Upper lobe of right lung (tissue), 1 donor: Measurements from ENCODE around the gene ZMIZ2. TPM values are rescaled to one million over a fixed set of nuclear protein-coding genes. Genes with fewer than 3 reads are reported as not detected.
"Not testable (repeated sequence)": the region's sequence is repeated elsewhere in the genome, so short reads cannot be mapped to it uniquely, and the experiment has no call there.

ENCODE experiments used
- ATAC-seq: fragments of 200-7000 bp; cut with Tn5 transposase; one replicate; pipeline ENCODE4 v1.9.1; 2020; ENCODE audit warnings: mild to moderate bottlenecking, moderate library complexity
- DNase-seq: peaks from one replicate; pipeline ENCODE4 v3.0.0-alpha.2; 2020
- H3K27ac ChIP-seq: fragments of 200-600 bp; one replicate; pipeline ENCODE4 v1.8.0; 2022
- H3K27me3 ChIP-seq: fragments of 200-600 bp; one replicate; pipeline ENCODE4 v1.8.0; 2022; ENCODE audit warnings: mild to moderate bottlenecking
- H3K36me3 ChIP-seq: fragments of 200-600 bp; one replicate; pipeline ENCODE4 v1.8.0; 2022
- H3K4me1 ChIP-seq: fragments of 200-600 bp; one replicate; pipeline ENCODE4 v1.8.0; 2022
- H3K4me3 ChIP-seq: fragments of 200-600 bp; one replicate; pipeline ENCODE4 v1.8.0; 2022; ENCODE audit warnings: mild to moderate bottlenecking
- H3K9me3 ChIP-seq: fragments of 200-600 bp; one replicate; pipeline ENCODE4 v1.8.0; 2022
- CTCF ChIP-seq: fragments of 200-600 bp; IDR thresholded peaks from one replicate; pipeline ENCODE4 v1.8.0; 2022; ENCODE audit warnings: antibody characterized with exemption
- intact Hi-C: fragments of 100-400 bp; cut with DNase I; formaldehyde crosslinking; loops from one replicate; pipeline ENCODE4 v1.11.0; 2022
- long read RNA-seq: library from polyadenylated mRNA; unstranded; transcript quantifications from one replicate; pipeline ENCODE4 v2.0.0, GENCODE V29; 2021
- total RNA-seq: library from RNA; stranded (reverse); fragmentation: NEBNext Ultra II Directional; extraction: Animal tissue kit (Norgen Biotek cat#: 25700); gene quantifications from one replicate; pipeline ENCODE4 v1.2.1, GENCODE V29; 2021
- donor health status: DM: no; HTN: yes; CAD: no; lungs with severe emphysema.

Gene ZMIZ2
- 95.4 TPM for total RNA-seq
- long read RNA-seq, full-length matches to known transcripts, result 3 of 60 reads
- long read RNA-seq, partial matches to known transcripts, result 34 of 60 reads
- long read RNA-seq, other reads (novel, unspliced or antisense), result 23 of 60 reads

DNA sequence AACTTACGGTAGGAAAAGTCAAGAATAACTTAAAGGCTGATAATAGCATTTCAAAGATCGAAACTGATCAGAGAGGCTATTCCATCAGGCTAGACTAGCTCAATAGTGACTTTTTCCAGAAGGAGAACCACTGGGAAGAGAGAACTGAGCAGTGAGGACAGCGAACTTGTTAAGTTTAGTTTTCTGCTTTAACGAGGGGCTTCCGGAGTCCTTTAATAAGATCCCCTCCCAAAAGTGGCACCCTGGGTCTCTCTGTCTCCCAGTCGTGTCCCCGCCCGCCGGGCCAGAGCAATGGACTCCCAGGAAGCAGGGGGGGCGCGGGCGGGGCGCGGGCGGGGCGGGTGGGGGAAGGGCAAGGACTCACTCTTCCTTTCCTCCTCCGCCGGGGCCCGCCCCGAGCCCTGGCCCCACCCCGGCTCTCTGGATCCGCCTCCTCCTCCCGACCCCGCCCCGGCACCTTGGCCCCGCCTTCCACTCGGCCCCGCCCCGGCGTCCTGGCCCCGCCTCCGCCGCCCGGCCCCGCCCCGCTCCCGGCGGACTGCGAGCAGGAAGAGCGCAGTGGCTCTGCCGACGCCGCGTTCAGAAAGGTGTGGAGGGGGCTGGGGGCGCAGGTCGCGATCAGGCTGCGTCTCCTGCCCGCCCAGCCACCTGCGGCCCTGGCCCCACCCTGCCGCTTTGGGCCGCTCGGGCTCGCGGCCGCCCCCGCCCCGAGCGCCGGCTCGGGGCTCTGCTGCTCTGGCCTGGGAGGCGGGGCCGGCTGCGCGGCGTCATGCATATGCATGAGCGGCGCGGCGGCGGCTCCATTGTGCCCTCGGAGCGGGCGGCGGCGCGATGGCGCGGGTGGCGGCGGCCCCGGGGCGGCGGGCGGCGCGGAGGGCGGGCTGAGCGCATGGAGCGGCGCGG lies at the start of gene ZMIZ2:
Gene ZMIZ2, plus strand, starts transcription at position 803 of the 903 bp plus-strand sequence. CDS start 7,403 bp downstream, outside the sequence.
- peak; percentile 99 for ATAC-seq
- Histone ChIP-seq H3K27ac (peak within 1 kb of the TSS; percentile 96), H3K4me3 (peak within 1 kb of the TSS; percentile 78), H3K9me3 (no peaks in the 10 kb centered on the region), H3K4me1 (peaks cover 22% of the 10 kb centered on the region), H3K27me3 (no peaks in the 10 kb centered on the region), H3K36me3 (no peaks in the 10 kb centered on the region)
- TF ChIP-seq CTCF, result no peak
- DNase-seq, result peak; percentile 97
- intact Hi-C loops, result no loop called here

DNA sequence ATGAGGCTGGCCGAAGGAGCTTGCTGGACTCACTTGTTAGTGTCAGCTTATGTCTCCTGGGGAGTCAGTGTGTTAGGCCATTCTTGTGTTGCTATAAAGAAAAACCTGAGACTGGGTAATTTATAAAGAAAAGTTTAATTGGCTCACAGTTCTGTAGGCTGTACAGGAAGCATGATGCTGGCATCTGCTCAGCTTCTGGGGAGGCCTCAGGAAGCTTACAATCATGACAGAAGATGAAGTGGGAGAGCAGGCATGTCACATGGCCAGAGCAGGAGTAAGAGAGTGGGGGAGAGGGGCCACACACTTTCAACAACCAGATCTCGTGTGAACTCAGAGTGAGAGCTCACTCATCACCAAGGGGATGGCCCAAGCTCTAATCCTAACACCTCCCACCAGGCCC lies 49.0 kb upstream of the ZMIZ2 start:
- H3K9me3 ChIP-seq, DNase-seq, H3K4me1 ChIP-seq, H3K27me3 ChIP-seq, ATAC-seq, intact Hi-C loops, H3K27ac ChIP-seq, H3K4me3 ChIP-seq: not testable (repeated sequence)
- peaks cover 81% of the 10 kb centered on the region for H3K36me3 ChIP-seq

DNA sequence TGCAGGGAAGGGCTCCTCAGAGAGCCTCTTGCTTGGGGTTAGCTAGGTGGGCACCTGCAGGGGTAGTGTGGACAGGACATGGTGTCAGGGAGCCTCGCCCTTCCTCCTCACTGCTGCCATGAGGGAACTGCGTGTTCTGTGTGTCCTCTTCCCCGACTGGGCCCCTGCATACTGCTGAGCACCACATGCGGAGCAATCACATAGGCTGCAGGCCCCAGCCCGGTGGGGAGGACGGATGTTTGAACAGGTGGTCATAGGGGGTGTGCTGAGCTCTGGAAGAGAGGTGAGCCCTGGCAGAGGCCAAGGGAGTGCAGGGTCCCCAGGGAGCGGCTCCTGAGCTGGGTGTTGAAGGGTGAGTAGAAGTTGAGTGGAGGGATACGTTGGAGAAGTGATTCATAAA lies 48.3 kb upstream of the ZMIZ2 start:
- H3K4me3 ChIP-seq, result no peak overlapping the region
- no peaks in the 10 kb centered on the region for H3K9me3 ChIP-seq
- no peak overlapping the region for H3K27ac ChIP-seq
- H3K36me3 ChIP-seq, result peaks cover 74% of the 10 kb centered on the region
- H3K27me3 ChIP-seq, result no peaks in the 10 kb centered on the region
- ATAC-seq (no peak), DNase-seq (no peak)
- TF ChIP-seq CTCF, result no peak
- intact Hi-C loops, result no loop called here
- no peaks in the 10 kb centered on the region for H3K4me1 ChIP-seq

GRCh38 chr7:44703391-44703790 lies 45.3 kb upstream of the ZMIZ2 start:
- H3K4me1 ChIP-seq, H3K9me3 ChIP-seq, intact Hi-C loops, ATAC-seq, H3K27ac ChIP-seq, H3K27me3 ChIP-seq, H3K4me3 ChIP-seq: not testable (repeated sequence)
- H3K36me3 ChIP-seq, result peaks cover 58% of the 10 kb centered on the region
- DNase-seq, result peak; percentile 7

DNA sequence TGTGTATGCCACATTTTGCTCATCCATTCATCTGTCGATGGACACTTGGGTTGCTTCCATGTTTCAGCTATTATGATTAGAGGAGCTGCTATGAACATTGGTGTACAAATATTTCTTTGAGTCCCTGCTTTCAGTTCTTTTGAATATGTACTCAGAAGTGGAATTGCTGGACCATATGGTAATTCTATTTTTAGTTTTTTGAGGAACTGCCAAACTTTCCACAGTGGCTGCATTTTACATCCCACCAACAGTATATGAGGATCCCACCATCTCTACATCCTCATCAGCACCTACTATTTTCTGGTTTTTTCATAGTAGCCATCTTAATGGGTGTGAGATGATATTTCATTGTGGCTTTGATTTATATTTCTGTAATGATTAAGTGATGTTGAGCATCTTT lies 44.7 kb upstream of the ZMIZ2 start:
- H3K9me3 ChIP-seq, result no peaks in the 10 kb centered on the region
- ATAC-seq, result no peak

DNA sequence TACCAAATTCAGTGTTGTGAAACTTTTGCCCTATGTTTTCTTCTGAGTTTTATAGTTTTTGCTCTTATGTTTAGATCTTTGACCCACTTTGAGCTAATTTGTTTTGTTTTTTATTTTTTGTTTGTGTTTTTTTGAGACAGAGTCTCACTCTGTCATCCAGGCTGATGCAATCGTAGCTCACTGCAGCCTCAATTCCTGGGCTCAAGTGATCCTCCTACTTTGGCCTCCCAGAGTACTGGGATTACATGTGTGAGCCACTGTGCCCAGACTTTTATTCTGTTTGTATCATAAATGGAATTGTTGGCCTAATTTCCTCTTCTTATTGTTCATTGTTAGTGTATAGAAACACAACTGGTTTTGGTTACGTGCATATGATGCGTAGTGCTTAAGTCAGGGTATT lies 43.2 kb upstream of the ZMIZ2 start:
- H3K27ac ChIP-seq, result no peak overlapping the region
- no peak for TF ChIP-seq CTCF
- H3K36me3 ChIP-seq, result peaks cover 49% of the 10 kb centered on the region
- no peak for ATAC-seq
- H3K4me1 ChIP-seq, result no peaks in the 10 kb centered on the region
- no peaks in the 10 kb centered on the region for H3K9me3 ChIP-seq
- intact Hi-C loops, result no loop called here
- H3K4me3 ChIP-seq, result no peak overlapping the region
- DNase-seq, result no peak
- no peaks in the 10 kb centered on the region for H3K27me3 ChIP-seq

More for the DNA sequence above, 44.7 kb upstream of the ZMIZ2 start:
- DNase-seq, result no peak
- peaks cover 57% of the 10 kb centered on the region for H3K36me3 ChIP-seq
- intact Hi-C loops, result no loop called here
- no peak for TF ChIP-seq CTCF
- no peak overlapping the region for H3K27ac ChIP-seq
- no peak overlapping the region for H3K4me3 ChIP-seq
- no peaks in the 10 kb centered on the region for H3K27me3 ChIP-seq
- no peaks in the 10 kb centered on the region for H3K4me1 ChIP-seq
